GM23248 (cell line): ENCODE results near the gene TEX10.

Experiments
- EZH2 ChIP-seq: fragments of 200-600 bp; sonication (generic); IDR thresholded peaks from 2 replicates; pipeline ENCODE4 v1.6.1; 2018; ENCODE audit warnings: antibody characterized with exemption, mild to moderate bottlenecking; ENCODE audit not compliant: insufficient read depth, poor library complexity, severe bottlenecking
- EZH2phosphoT487 ChIP-seq: fragments of 200-600 bp; sonication (generic); IDR thresholded peaks from 2 replicates; pipeline ENCODE4 v1.6.1; 2018; ENCODE audit warnings: antibody characterized with exemption, moderate library complexity, mild to moderate bottlenecking, low read depth; ENCODE audit not compliant: insufficient read depth

- TF ChIP-seq EZH2 = no peak
- TF ChIP-seq EZH2phosphoT487 = no peak
Measured at GRCh38 chr9:100296407-100296806, 56.3 kb downstream of the TEX10 start.
